Subcutaneous abdominal adipose tissue (tissue), 5 donors: ENCODE measurements around the gene DENND1A.

Source experiments
- H3K27ac ChIP-seq: one replicate; pipeline ENCODE4 v1.7.0; 2013; ENCODE audit warnings: low read depth, mild to moderate bottlenecking, inconsistent platforms, low read length, moderate library complexity
- H3K27me3 ChIP-seq, 5 donors: one replicate each; pipeline ENCODE4 v1.7.0; 2013; ENCODE audit warnings: low read length in 5 of 5, inconsistent platforms in 1 of 5; ENCODE audit not compliant: control insufficient read depth in 5 of 5, insufficient read depth in 4 of 5
- H3K36me3 ChIP-seq, 5 donors: one replicate each; pipeline ENCODE4 v1.7.0; 2013; ENCODE audit warnings: low read length in 5 of 5; ENCODE audit not compliant: control insufficient read depth in 5 of 5, insufficient read depth in 5 of 5
- H3K4me1 ChIP-seq, 5 donors: one replicate each; pipeline ENCODE4 v1.7.0; 2013; ENCODE audit warnings: low read length in 5 of 5, mild to moderate bottlenecking in 3 of 5, moderate library complexity in 1 of 5; ENCODE audit not compliant: control insufficient read depth in 5 of 5, insufficient read depth in 5 of 5
- H3K4me3 ChIP-seq, 5 donors: one replicate each; pipeline ENCODE4 v1.7.0; 2013; ENCODE audit warnings: low read length in 5 of 5, low read depth in 1 of 5
- H3K9ac ChIP-seq, 5 donors: one replicate each; pipeline ENCODE4 v1.7.0; 2013; ENCODE audit warnings: low read length in 5 of 5, mild to moderate bottlenecking in 4 of 5, moderate library complexity in 3 of 5
- H3K9me3 ChIP-seq, 5 donors: one replicate each; pipeline ENCODE4 v1.7.0; 2013; ENCODE audit warnings: low read length in 5 of 5; ENCODE audit not compliant: control insufficient read depth in 5 of 5
- donor health status: healthy.
- donor health status: healthy.
- donor health status: healthy.
- donor health status: healthy.
- donor health status: healthy.

Gene DENND1A

DNA sequence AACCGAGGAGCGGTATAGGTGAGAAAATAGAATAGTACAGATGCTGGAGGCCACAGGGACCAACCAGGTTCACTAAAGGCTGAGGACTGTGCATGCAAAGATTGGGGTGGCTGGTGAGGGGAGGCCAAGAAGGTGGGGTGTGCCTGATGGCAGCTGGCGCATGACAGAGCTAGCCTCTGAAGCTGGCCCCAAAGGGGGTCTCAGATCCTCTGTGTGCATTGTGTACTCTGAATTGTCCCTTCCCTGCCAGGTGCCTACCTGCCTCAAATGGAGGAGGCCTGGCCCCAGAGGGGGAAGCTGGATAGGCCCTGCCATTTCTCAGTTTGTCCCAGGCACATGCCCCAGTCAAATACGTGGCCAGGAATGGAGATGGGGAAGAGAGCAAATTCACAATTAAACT is 510.8 kb downstream of the DENND1A start:
- no peak overlapping the region for H3K27ac ChIP-seq
- no peaks in the 10 kb centered on the region for H3K4me1 ChIP-seq
- no peak overlapping the region for H3K4me3 ChIP-seq
- no peaks in the 10 kb centered on the region for H3K27me3 ChIP-seq
- H3K9ac ChIP-seq: no peak overlapping the region
- no peaks in the 10 kb centered on the region for H3K9me3 ChIP-seq
- peaks cover 0 to 72% (median 38%) of the 10 kb centered on the region in 5 donors for H3K36me3 ChIP-seq

- no peaks in the 10 kb centered on the region for H3K27me3 ChIP-seq
- H3K4me1 ChIP-seq: no peaks in the 10 kb centered on the region
- H3K36me3 ChIP-seq: peaks cover 0 to 68% (median 38%) of the 10 kb centered on the region in 5 donors
- no peaks in the 10 kb centered on the region for H3K9me3 ChIP-seq
- H3K9ac ChIP-seq: no peak overlapping the region
- no peak overlapping the region for H3K27ac ChIP-seq
- H3K4me3 ChIP-seq: no peak overlapping the region
Observed at GRCh38 chr9:123418506-123418905, 511.4 kb downstream of the DENND1A start.

DNA sequence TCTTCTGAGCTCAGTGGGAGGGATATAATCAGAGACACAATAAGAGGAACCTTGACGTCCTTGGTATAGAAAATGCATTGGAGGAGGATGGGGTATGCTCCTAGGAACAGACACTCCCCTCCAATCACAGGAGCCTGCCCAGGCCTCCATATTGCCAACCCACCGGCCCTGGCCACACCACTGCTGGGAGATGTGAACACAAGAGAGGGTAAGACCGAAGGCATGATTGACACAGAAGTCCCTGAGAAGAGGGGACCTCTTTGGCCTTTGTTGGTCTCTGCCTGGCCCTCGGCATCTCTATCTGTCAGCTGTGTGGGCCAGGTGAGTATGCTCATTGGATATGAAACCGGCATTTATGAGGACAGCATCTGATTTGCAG is 511.9 kb downstream of the DENND1A start:
- Histone ChIP-seq H3K9ac (no peak overlapping the region), H3K27me3 (no peaks in the 10 kb centered on the region), H3K27ac (no peak overlapping the region), H3K4me1 (no peaks in the 10 kb centered on the region), H3K4me3 (no peak overlapping the region), H3K9me3 (no peaks in the 10 kb centered on the region), H3K36me3 (peaks cover 0 to 64% (median 33%) of the 10 kb centered on the region in 5 donors)

GRCh38 chr9:123417289-123418051 is 512.5 kb downstream of the DENND1A start:
- Histone ChIP-seq H3K27me3 (no peaks in the 10 kb centered on the region), H3K4me1 (no peaks in the 10 kb centered on the region), H3K9ac (no peak overlapping the region), H3K27ac (no peak overlapping the region), H3K36me3 (peaks cover 0 to 58% (median 32%) of the 10 kb centered on the region in 5 donors), H3K4me3 (no peak overlapping the region), H3K9me3 (no peaks in the 10 kb centered on the region)

DNA sequence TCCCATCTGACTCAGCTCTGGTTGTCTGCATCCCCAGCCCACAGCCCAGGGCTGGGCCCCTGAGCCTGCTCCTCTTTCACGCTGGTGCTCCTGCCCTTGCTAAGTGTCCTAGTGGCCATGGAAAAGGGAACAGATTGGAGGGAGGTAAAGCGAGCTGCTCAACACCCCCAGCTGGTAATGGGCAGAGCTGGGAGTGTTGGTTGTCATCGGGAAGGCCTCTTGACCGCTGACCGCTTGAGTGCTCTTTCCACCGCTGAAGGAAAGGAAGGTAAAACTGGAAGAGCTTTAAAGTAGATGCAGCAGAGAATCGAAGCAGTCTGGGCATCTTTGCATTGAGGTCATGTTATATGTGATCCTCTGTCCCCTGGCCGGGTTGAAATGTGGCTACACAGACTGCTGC is 513.8 kb downstream of the DENND1A start:
- H3K9ac ChIP-seq: no peak overlapping the region
- no peaks in the 10 kb centered on the region for H3K4me1 ChIP-seq
- H3K4me3 ChIP-seq: no peak overlapping the region
- no peaks in the 10 kb centered on the region for H3K9me3 ChIP-seq
- peaks cover 0 to 58% (median 32%) of the 10 kb centered on the region in 5 donors for H3K36me3 ChIP-seq
- no peak overlapping the region for H3K27ac ChIP-seq
- H3K27me3 ChIP-seq: no peaks in the 10 kb centered on the region

GRCh38 chr9:123414936-123415930 is 514.7 kb downstream of the DENND1A start:
- no peaks in the 10 kb centered on the region for H3K9me3 ChIP-seq
- H3K36me3 ChIP-seq: peaks cover 0 to 54% (median 29%) of the 10 kb centered on the region in 5 donors
- no peak overlapping the region for H3K27ac ChIP-seq
- no peak overlapping the region for H3K4me3 ChIP-seq
- no peaks in the 10 kb centered on the region for H3K4me1 ChIP-seq
- H3K27me3 ChIP-seq: no peaks in the 10 kb centered on the region
- H3K9ac ChIP-seq: no peak overlapping the region

GRCh38 chr9:123414204-123414603 is 515.7 kb downstream of the DENND1A start:
- Histone ChIP-seq H3K36me3 (peaks cover 0 to 46% (median 19%) of the 10 kb centered on the region in 5 donors), H3K9me3 (no peaks in the 10 kb centered on the region), H3K9ac (no peak overlapping the region), H3K4me1 (no peaks in the 10 kb centered on the region), H3K27me3 (no peaks in the 10 kb centered on the region), H3K27ac (no peak overlapping the region), H3K4me3 (no peak overlapping the region)

DNA sequence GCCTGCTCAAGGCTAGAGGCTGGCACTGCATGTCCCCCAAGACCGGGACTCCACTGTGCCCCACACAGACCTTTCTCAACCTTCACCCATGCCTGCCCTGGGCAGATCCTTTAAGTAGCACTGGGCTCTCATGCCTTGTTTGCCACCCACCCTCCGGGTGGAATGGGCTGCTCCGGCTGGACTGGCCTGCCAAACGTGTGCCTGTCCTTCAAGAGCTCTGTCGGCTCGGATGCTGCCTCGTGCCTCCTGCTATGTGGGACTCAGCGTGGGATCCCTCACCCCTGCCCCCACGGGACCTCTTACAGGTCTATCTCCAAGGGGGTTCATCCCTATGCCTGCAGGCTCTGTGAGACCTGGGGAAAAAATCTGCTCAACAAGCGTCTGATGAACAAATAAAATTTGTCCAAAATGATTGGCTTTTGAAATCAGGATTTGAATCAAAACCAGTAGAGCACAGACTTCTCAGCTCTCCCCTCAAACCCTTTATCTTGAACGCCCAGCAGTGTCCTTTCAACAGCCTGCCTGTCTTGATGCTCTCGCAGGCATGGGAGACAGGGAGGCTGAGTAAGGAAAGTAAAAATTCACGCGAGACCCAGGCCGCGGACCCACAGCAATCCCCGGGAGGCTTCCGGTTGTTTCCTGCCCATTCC is 517.6 kb downstream of the DENND1A start:
- Histone ChIP-seq H3K9me3 (no peaks in the 10 kb centered on the region), H3K27me3 (no peaks in the 10 kb centered on the region), H3K9ac (no peak overlapping the region), H3K27ac (no peak overlapping the region), H3K36me3 (peaks cover 0 to 36% (median 9%) of the 10 kb centered on the region in 5 donors), H3K4me3 (no peak overlapping the region), H3K4me1 (no peaks in the 10 kb centered on the region)

GRCh38 chr9:123411636-123412035 is 518.3 kb downstream of the DENND1A start:
- Histone ChIP-seq H3K27me3 (no peaks in the 10 kb centered on the region), H3K4me3 (no peak overlapping the region), H3K4me1 (no peaks in the 10 kb centered on the region), H3K9ac (no peak overlapping the region), H3K9me3 (no peaks in the 10 kb centered on the region), H3K36me3 (peaks cover 0 to 36% (median 9%) of the 10 kb centered on the region in 5 donors), H3K27ac (no peak overlapping the region)
